GM12878 (cell line): ENCODE measurements around the gene MRPL28. TPM values are rescaled to one million over a fixed set of nuclear protein-coding genes. Genes with fewer than 3 reads are reported as not detected.

Experiments used
- ATAC-seq: fragments of 200-7000 bp; cut with Tn5 transposase; 3 replicates; pipeline ENCODE4 v1.9.1; 2020; ENCODE audit warnings: mild to moderate bottlenecking, moderate library complexity
- BruUV-seq: library from RNA; stranded (reverse); fragments of 400-500 nt; replicated peaks from 2 replicates; lab custom pipeline; 2021; lab: Mats Ljungman, UMichigan
- CTCF ChIA-PET: fragments of 300-600 bp; sonication (Branson Sonifier 250); formaldehyde crosslinking; extraction: SDS; loops from one replicate; lab custom pipeline; 2021; ENCODE audit warnings: inconsistent platforms; lab: Yijun Ruan, JAX
- POLR2A ChIA-PET: fragments of 350-600 bp; formaldehyde crosslinking; extraction: SDS; loops from one replicate; lab custom pipeline; 2021; ENCODE audit warnings: inconsistent platforms; lab: Charles Lee
- RAD21 ChIA-PET: fragments of 300-600 bp; sonication (Branson Sonifier 250); formaldehyde crosslinking; loops from one replicate; lab custom pipeline; 2023; ENCODE audit warnings: antibody characterized with exemption; ENCODE audit not compliant: unreplicated experiment; lab: Charles Lee
- SMC1A ChIA-PET: fragments of 300-600 bp; sonication (Branson Sonifier 250); formaldehyde crosslinking; loops from one replicate; lab custom pipeline; 2023; ENCODE audit not compliant: unreplicated experiment, uncharacterized antibody; lab: Charles Lee
- DNase-seq: peaks from one replicate; pipeline ENCODE4 v3.0.0-alpha.2; 2011; ENCODE audit warnings: low read depth, low spot score
- FAIRE-seq: peaks from 3 replicates; lab custom pipeline; 2011; peaks lifted over from hg19 to GRCh38; lab: Jason Lieb, UNC
- H2AFZ ChIP-seq: 2 replicates; pipeline ENCODE4 v1.6.0; 2011; ENCODE audit warnings: low read depth, low read length, control low read depth; ENCODE audit not compliant: control insufficient read depth
- H3K27ac ChIP-seq: 2 replicates; pipeline ENCODE4 v1.5.1; 2011; ENCODE audit warnings: control low read depth; ENCODE audit not compliant: control insufficient read depth, insufficient read depth
- H3K27me3 ChIP-seq, 2 experiments: replicated peaks in 1 of 2; 2 replicates each; pipeline versions ENCODE4 v1.6.0 to v1.6.1; 2011; ENCODE audit warnings: low read length in 1 of 2; ENCODE audit not compliant: control insufficient read depth in 2 of 2, insufficient read depth in 2 of 2
- H3K36me3 ChIP-seq, 2 experiments: 2 replicates each; pipeline ENCODE4 v1.5.1; 2011; ENCODE audit warnings: low read length in 1 of 2; ENCODE audit not compliant: control insufficient read depth in 2 of 2, insufficient read depth in 2 of 2
- H3K4me1 ChIP-seq: 2 replicates; pipeline ENCODE4 v1.6.1; 2011; ENCODE audit warnings: mild to moderate bottlenecking, low read length, moderate library complexity, mixed read lengths; ENCODE audit not compliant: control insufficient read depth, insufficient read depth
- H3K4me2 ChIP-seq: 2 replicates; pipeline ENCODE4 v1.6.0; 2011; ENCODE audit warnings: control low read depth; ENCODE audit not compliant: control insufficient read depth, insufficient read depth
- H3K4me3 ChIP-seq: fragments of 200-600 bp; sonication (generic); 2 replicates; pipeline ENCODE4 v1.5.1; 2016
- H3K79me2 ChIP-seq: 2 replicates; pipeline ENCODE4 v1.6.0; 2011; ENCODE audit warnings: low read length; ENCODE audit not compliant: control insufficient read depth, insufficient read depth
- H3K9ac ChIP-seq: 2 replicates; pipeline ENCODE4 v1.8.0; 2011; ENCODE audit warnings: low read length, control low read depth, mixed read lengths; ENCODE audit not compliant: control insufficient read depth, insufficient read depth
- H3K9me3 ChIP-seq: replicated peaks from 3 replicates; pipeline ENCODE4 v1.5.1; 2011; ENCODE audit warnings: mild to moderate bottlenecking, low read length; ENCODE audit not compliant: control insufficient read depth, insufficient read depth
- H4K20me1 ChIP-seq: 2 replicates; pipeline ENCODE4 v1.6.0; 2011; ENCODE audit not compliant: control insufficient read depth, insufficient read depth
- CEBPB ChIP-seq, 2 experiments: fragments of 150-350 bp in 1 of 2; IDR thresholded peaks; 2 replicates each; pipeline ENCODE4 v1.6.1; 2012 to 2014; ENCODE audit warnings: low read depth in 2 of 2, low read length in 2 of 2, borderline replicate concordance in 1 of 2, inconsistent platforms in 1 of 2
- MXI1 ChIP-seq: fragments of 150-350 bp; IDR thresholded peaks from 2 replicates; pipeline ENCODE4 v1.6.1; 2011; ENCODE audit warnings: low read depth, mild to moderate bottlenecking, inconsistent platforms, low read length, improper control_type of control experiment
- NRF1 ChIP-seq: conservative IDR thresholded peaks from 2 replicates; pipeline ENCODE4 v1.6.1; 2011; ENCODE audit warnings: mild to moderate bottlenecking, low read depth, low read length, improper control_type of control experiment
- RUNX3 ChIP-seq: IDR thresholded peaks from 2 replicates; pipeline ENCODE4 v1.6.1; 2012; ENCODE audit warnings: low read length, inconsistent platforms
- WGBS: methylation state at CpG from one replicate; pipeline ENCODE4 v1.1.6; 2016; ENCODE audit warnings: low lambda C conversion rate; ENCODE audit not compliant: insufficient replicate concordance, insufficient coverage; ENCODE audit errors: missing lambda C conversion rate; 5-methylcytosine and 5-hydroxymethylcytosine counted together
- in situ Hi-C: fragments of 300-500 bp; cut with MboI; formaldehyde crosslinking; loops from 9 replicates; pipeline ENCODE4 v1.14.3; 2018; ENCODE audit warnings: mixed read lengths
- intact Hi-C: fragments of 100-400 bp; cut with micrococcal nuclease; formaldehyde crosslinking; loops from one replicate; pipeline ENCODE4 v1.14.2; 2022; ENCODE audit not compliant: unreplicated experiment
- polyA plus RNA-seq, 11 experiments: library from polyadenylated mRNA; depleted of rRNA in 4 of 11; unstranded in 6 of 11; stranded (reverse) in 5 of 11; fragments of >200 nt; fragmentation: Nextera tagmentation in 4 of 11; fragmentation: Illumina TruSeq in 1 of 11; extraction: Ambion mirVana in 4 of 11; extraction: Trizol in 1 of 11; gene quantifications; 1 replicate in 1 of 11; 2 replicates in 10 of 11; pipeline versions ENCODE4 v1.2.1 to v1.2.3, GENCODE V29; 2011 to 2016; ENCODE audit warnings: inconsistent platforms in 2 of 11, missing spikeins in 2 of 11, low read depth in 1 of 11
- total RNA-seq, 4 experiments: library from RNA; depleted of rRNA in 3 of 4; stranded (reverse); fragments of >200 nt in 3 of 4; fragmentation: Illumina TruSeq in 1 of 4; extraction: Trizol in 1 of 4; gene quantifications; 2 replicates each; pipeline versions ENCODE4 v1.2.1 to v1.2.3, GENCODE V29; 2013 to 2021
- TF ChIP-seq, protein P1 (sequence below): fragments of 150-350 bp; IDR thresholded peaks from 2 replicates; pipeline ENCODE4 v1.6.1; 2016; ENCODE audit warnings: low read depth, low read length

The MRPL28 gene
- total and polyA plus RNA-seq, 10 of the 15 experiments (the other 5 are each of a cell fraction or from before 2014, with no cell fraction given): 1.6 to 185 (median 110) TPM

DNA sequence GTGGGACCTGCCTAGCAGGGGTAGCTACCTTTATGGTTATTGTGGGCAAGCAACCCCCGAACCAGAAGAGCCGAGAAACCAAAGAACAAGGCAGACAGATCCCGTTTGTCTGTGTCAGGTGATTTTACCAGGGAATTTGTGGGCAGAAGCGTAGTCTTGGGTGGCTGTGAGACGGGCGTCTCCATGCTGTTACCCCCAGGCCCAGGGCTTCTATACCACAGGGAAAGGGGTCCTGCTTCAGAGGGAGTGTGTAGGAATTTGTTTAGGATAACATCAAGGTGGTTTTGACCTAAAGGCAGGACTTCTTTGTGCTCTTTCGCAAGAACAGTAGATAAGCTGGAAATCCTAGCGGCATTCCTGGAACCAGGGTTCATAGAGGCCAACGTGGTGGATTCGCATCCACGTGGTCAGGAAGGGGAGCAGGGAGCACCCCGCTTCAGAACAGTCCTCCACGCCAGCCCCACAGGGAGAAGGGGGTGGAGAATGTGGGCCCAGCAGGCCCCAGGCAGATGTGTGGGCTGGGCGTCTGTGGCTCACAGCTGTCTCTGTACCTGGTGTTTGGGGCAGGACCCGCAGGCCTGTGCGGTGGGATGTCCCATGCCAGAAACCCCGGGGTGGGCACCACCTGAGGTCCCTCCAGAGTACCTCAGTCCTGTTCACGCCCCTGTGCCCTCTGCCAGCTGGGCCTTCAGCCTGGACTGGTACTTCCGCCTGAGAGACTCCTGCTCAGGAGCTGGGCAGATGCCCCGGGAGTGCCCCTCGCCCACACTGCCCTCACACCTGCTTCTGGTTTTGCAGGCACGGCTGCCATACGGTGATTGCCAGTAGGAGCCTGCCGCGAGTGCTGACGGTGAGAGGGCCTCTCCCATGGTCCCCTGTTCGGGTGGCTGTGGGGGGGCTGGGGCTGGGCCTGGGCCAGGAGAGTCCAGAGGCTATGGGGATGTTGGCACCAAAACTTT lies 35.5 kb upstream of the MRPL28 start:
- H3K4me2 ChIP-seq: no peak overlapping the region
- no peaks in the 10 kb centered on the region for H3K4me1 ChIP-seq
- in situ Hi-C loops: no loop called here
- H3K27me3 ChIP-seq: no peaks in the 10 kb centered on the region
- POLR2A ChIA-PET: no interaction called here
- RAD21 ChIA-PET: no interaction called here
- no peak overlapping the region for H3K9ac ChIP-seq
- intact Hi-C loops: no loop called here
- FAIRE-seq: no peak
- BruUV-seq: no TSS peak
- H3K79me2 ChIP-seq: no peaks in the 10 kb centered on the region
- TF ChIP-seq RUNX3: no peak
- TF ChIP-seq, protein P1, sequence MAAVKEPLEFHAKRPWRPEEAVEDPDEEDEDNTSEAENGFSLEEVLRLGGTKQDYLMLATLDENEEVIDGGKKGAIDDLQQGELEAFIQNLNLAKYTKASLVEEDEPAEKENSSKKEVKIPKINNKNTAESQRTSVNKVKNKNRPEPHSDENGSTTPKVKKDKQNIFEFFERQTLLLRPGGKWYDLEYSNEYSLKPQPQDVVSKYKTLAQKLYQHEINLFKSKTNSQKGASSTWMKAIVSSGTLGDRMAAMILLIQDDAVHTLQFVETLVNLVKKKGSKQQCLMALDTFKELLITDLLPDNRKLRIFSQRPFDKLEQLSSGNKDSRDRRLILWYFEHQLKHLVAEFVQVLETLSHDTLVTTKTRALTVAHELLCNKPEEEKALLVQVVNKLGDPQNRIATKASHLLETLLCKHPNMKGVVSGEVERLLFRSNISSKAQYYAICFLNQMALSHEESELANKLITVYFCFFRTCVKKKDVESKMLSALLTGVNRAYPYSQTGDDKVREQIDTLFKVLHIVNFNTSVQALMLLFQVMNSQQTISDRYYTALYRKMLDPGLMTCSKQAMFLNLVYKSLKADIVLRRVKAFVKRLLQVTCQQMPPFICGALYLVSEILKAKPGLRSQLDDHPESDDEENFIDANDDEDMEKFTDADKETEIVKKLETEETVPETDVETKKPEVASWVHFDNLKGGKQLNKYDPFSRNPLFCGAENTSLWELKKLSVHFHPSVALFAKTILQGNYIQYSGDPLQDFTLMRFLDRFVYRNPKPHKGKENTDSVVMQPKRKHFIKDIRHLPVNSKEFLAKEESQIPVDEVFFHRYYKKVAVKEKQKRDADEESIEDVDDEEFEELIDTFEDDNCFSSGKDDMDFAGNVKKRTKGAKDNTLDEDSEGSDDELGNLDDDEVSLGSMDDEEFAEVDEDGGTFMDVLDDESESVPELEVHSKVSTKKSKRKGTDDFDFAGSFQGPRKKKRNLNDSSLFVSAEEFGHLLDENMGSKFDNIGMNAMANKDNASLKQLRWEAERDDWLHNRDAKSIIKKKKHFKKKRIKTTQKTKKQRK: no peak
- TF ChIP-seq MXI1: no peak
- TF ChIP-seq NRF1: no peak
- TF ChIP-seq CEBPB (IDR thresholded peaks at IDR 0.05; ENCODE audit: borderline replicate concordance in 1 of 2, low read depth in 2 of 2, low read length in 2 of 2): no peak
- CTCF ChIA-PET: no interaction called here
- H3K27ac ChIP-seq: no peak overlapping the region
- no peak overlapping the region for H3K4me3 ChIP-seq
- 65% methylated on average over 27 of the region's 27 CpGs for WGBS
- SMC1A ChIA-PET: no interaction called here
- H2AFZ ChIP-seq: no peak overlapping the region
- no peak for ATAC-seq
- H3K9me3 ChIP-seq: no peaks in the 10 kb centered on the region
- no peaks in the 10 kb centered on the region for H4K20me1 ChIP-seq
- H3K36me3 ChIP-seq: no peaks in the 10 kb centered on the region
- no peak for DNase-seq
